Measurements from ENCODE around the gene PDP2. TPM values are rescaled to one million over a fixed set of nuclear protein-coding genes. Genes with fewer than 3 reads are reported as not detected.

Gene PDP2
- total and polyA plus RNA-seq, 9 donors, result 1.9 to 2.7 (median 2.3) TPM

DNA sequence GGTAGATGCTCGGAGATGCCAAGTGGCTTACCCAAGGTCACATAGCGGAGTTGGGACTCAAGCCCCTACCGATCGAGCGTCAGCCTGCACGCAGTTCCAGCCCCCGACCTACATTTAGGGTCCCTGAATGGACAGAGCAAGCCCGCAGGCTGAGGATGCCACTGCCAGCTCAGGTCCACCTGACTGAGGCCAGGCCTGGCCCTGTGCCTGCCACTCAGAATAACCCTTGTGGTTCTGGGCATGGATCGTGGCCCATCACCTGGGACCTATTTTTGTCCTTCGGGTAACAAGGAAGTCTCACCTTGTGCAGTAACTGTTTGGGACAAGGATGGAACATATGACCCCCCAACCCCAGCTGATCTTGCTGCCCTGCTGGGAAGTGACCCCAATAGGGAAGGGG, 21.3 kb downstream of the PDP2 start:
- 93% methylated on average over 9 of the region's 10 CpGs for WGBS (ENCODE audit: insufficient coverage)
- no peak for DNase-seq

DNA sequence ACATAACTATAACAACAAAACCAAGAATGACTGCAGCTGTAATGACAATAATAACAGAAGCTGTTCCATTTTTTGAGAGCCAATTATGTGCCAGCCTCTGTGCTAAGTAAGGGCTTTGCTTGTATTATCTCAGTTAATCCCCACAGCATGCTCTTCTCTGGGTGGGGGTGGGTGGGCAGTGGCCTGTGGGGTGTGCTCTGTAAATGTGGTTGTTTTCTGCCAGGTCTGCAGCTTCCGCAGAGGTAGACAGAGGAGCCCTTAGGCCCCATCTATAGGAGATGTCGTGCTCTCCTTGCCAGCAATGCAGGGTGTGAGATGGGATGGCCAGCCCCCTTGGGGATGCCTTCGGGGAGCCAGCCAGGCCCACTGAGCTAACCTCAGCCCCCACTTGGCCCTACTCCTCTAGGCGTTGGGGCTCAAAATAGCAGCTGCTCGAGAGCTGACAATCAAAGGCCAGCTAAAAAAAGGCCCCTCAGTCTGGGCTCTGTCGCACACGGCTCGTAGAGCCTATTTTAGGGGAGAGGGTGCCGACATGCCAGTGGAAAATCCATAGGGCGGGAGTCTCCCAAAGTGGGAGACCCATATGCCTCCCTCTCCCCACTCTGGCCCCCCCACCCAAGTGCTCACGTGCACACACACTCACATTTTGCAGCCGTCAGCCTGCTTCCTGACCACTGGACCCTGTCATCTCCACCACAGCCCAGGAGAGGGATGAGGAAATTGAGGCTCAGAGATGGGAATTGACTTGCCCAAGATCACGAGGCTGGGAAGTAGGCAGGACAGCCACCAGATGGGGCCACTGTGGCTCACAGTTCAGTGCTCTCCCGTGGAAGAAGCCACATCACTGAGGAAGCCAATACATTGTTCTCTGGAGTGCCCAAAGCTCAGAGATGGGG, 22.6 kb downstream of the PDP2 start:
- Histone ChIP-seq H3K4me3 (ENCODE audit: low read length) (no peak overlapping the region), H3K9me3 (replicated peaks; ENCODE audit: control insufficient read depth, low read depth, low read length) (no peaks in the 10 kb centered on the region), H3K4me1 (ENCODE audit: control insufficient read depth, insufficient read depth, low read length) (peaks cover 75% of the 10 kb centered on the region), H3K27ac (ENCODE audit: low read length) (peak overlapping the region; percentile 66), H3K27me3 (ENCODE audit: control insufficient read depth, insufficient read depth, low read length) (no peaks in the 10 kb centered on the region), H3K36me3 (ENCODE audit: control insufficient read depth, insufficient read depth, low read length) (no peaks in the 10 kb centered on the region)
- DNase-seq, result peak; percentile 67
- 60% methylated on average over 5 of the region's 14 CpGs for WGBS (ENCODE audit: insufficient coverage)

More for the DNA sequence above, 21.3 kb downstream of the PDP2 start:
- Histone ChIP-seq H3K9me3 (replicated peaks; ENCODE audit: control insufficient read depth, low read depth, low read length) (no peaks in the 10 kb centered on the region), H3K4me3 (ENCODE audit: low read length) (no peak overlapping the region), H3K4me1 (ENCODE audit: control insufficient read depth, insufficient read depth, low read length) (peaks cover 72% of the 10 kb centered on the region), H3K27me3 (ENCODE audit: control insufficient read depth, insufficient read depth, low read length) (no peaks in the 10 kb centered on the region), H3K36me3 (ENCODE audit: control insufficient read depth, insufficient read depth, low read length) (no peaks in the 10 kb centered on the region), H3K27ac (ENCODE audit: low read length) (peak overlapping the region; percentile 80)

DNA sequence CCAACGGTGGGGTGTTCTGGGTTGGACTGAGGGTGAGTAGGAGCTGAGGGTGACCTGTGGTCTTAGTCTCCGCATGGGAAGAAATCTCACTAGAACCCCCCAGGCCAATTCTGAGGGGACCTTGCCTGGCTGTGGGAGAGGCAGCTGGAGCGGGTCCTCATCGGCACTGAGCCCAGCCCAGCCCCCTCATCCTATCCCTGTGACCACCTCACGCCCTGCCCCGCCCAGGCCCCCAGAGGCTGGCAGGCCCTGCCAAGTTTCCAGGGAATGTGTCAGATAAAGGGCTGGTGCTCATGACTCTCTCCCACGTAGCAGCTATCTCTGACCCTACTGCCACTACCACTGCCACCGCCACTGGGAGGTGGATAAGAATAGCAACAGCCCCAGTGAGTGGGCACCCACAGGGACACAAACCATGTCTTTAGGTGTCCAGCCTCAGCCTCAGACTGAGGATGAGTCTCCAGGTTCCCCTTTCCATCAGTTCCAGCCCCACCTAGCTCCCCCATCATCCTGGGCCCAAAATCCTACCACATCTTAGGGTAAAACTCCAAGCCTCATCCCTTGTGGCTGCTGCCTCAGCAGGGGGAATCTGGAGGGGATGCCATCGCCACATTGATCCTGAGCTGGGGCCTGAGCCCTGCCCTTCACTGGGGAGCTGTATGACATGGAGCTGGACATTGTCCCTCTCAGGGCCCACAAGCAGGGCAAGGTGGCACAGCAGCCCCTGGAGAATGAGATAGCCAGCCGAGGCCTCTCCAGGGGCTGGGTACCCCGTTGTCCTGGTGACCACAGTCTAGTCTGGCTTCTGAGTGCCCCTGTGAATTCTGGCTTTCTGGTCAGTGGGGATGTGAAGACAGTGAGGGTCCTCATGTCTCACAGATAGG, 23.5 kb downstream of the PDP2 start:
- H3K4me1 ChIP-seq (ENCODE audit: control insufficient read depth, insufficient read depth, low read length), result peaks cover 75% of the 10 kb centered on the region
- WGBS (ENCODE audit: insufficient coverage), result 76% methylated on average over 6 of the region's 11 CpGs
- peak; percentile 38 for DNase-seq

DNA sequence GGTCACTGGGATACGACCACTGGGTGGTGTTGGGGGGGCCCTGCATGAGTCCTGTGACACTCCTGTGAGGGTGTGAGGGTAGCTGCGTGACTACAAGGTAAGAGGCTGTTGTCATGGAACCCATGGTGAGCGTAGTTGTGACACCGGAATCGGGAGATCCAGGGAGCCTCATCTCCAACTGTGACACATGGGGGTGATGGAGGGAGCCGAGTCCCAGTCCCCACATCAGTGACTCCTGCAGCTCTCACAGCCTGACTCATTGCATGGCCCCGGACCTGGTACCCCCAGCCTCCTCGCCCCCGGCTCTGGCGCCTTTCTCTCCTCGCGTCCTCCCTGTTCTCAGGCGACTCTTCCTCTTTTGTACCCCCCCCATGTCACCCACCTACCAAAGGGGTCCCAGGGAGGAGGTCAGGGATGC, 24.1 kb downstream of the PDP2 start:
- Histone ChIP-seq H3K4me3 (ENCODE audit: low read length) (peak overlapping the region; percentile 19), H3K9me3 (replicated peaks; ENCODE audit: control insufficient read depth, low read depth, low read length) (no peaks in the 10 kb centered on the region), H3K27ac (ENCODE audit: low read length) (peak overlapping the region; percentile 62), H3K27me3 (ENCODE audit: control insufficient read depth, insufficient read depth, low read length) (no peaks in the 10 kb centered on the region), H3K4me1 (ENCODE audit: control insufficient read depth, insufficient read depth, low read length) (peaks cover 71% of the 10 kb centered on the region), H3K36me3 (ENCODE audit: control insufficient read depth, insufficient read depth, low read length) (no peaks in the 10 kb centered on the region)
- no peak for DNase-seq
- WGBS (ENCODE audit: insufficient coverage), result 92% methylated on average over 6 of the region's 13 CpGs

More for the DNA sequence above, 23.5 kb downstream of the PDP2 start:
- no peaks in the 10 kb centered on the region for H3K27me3 ChIP-seq (ENCODE audit: control insufficient read depth, insufficient read depth, low read length)
- no peak overlapping the region for H3K4me3 ChIP-seq (ENCODE audit: low read length)
- H3K27ac ChIP-seq (ENCODE audit: low read length), result peak overlapping the region; percentile 66
- H3K9me3 ChIP-seq (replicated peaks; ENCODE audit: control insufficient read depth, low read depth, low read length), result no peaks in the 10 kb centered on the region
- H3K36me3 ChIP-seq (ENCODE audit: control insufficient read depth, insufficient read depth, low read length), result no peaks in the 10 kb centered on the region

DNA sequence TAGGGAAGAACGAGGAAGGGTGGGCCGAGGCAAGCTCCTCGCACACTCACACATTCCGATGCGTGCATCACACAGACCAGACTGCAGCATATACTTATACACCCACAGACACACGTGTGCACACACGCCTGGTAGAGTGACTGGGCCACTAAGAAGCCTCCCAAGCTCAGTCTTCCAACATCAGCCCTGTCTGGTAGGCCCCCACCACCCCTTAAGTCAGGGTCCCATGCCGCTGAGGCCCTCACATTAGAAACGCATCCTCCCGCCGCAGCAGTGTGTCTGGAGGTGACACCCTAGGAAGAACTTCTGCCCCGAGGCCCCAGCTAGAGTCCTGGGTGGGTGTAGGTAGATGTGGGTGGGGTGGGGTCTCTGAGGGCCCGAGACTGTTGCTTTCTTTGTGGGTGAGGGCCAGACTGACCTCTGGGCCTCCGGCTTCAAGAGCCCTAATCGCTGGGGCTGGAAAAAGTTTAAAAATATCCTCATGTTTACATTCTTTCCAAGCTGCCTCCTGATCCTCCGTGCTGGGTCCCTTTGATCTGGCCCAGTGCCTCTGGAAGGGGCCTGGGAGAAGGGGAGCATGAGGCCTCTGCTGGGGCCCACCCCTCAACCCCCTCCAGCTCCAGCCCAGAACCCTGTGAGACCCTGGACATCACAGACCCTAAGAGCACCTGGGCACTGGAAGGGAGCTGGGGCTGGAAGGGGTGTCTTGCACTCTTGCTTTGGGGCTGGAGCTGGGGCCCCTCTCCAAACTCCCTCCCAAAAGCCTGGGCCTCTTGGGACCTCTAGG, 24.7 kb downstream of the PDP2 start:
- Histone ChIP-seq H3K36me3 (ENCODE audit: control insufficient read depth, insufficient read depth, low read length) (no peaks in the 10 kb centered on the region), H3K27me3 (ENCODE audit: control insufficient read depth, insufficient read depth, low read length) (peaks cover 2% of the 10 kb centered on the region), H3K27ac (ENCODE audit: low read length) (peak overlapping the region; percentile 62), H3K4me1 (ENCODE audit: control insufficient read depth, insufficient read depth, low read length) (peaks cover 65% of the 10 kb centered on the region), H3K9me3 (replicated peaks; ENCODE audit: control insufficient read depth, low read depth, low read length) (no peaks in the 10 kb centered on the region), H3K4me3 (ENCODE audit: low read length) (peak overlapping the region; percentile 19)
- WGBS (ENCODE audit: insufficient coverage), result 56% methylated on average over 6 of the region's 16 CpGs
- DNase-seq, result peak; percentile 39

DNA sequence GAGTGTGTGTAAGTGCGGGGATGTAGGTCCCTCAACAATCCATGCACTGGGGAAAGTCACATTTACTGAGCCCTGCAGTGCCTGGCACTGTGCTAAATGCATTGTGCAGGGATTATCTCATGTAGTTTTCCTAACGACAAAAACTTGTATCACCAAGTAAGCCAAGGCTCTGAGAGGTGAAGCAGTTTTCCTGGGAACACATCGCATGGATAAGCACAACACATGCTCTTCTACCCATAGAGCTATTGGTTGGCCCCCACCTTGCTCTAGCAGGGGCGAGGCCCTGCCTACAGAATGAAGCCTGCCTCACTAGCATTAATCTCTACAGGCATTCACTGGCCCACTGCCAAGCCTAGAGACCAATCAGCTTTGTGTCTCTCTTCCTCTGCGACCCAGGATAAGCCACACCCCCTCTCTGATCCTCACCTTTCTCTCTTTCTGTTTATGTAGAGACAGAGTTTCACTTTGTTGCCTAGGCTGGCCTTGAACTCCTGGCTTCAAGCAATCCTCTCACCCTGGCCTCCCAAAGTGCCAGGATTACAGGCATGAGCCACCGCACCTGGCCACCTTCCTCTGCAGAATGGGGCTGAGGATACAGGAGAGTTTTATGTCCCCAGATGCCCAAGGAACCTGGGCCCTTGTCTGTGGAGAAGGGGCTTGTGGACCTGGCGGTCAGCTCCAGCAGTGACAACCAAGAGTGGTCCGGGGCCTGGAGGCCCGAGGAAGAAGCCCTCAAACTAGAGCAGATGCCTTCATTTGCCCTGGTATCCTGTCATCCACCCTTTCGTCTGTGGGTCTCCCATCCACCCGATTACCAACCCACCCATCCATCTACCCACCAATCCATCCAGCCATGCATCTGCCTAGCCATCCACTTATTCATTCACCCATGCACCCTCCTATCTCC, 25.6 kb downstream of the PDP2 start:
- Histone ChIP-seq H3K4me3 (ENCODE audit: low read length) (no peak overlapping the region), H3K27ac (ENCODE audit: low read length) (no peak overlapping the region), H3K36me3 (ENCODE audit: control insufficient read depth, insufficient read depth, low read length) (no peaks in the 10 kb centered on the region), H3K4me1 (ENCODE audit: control insufficient read depth, insufficient read depth, low read length) (peaks cover 57% of the 10 kb centered on the region), H3K27me3 (ENCODE audit: control insufficient read depth, insufficient read depth, low read length) (peaks cover 2% of the 10 kb centered on the region), H3K9me3 (replicated peaks; ENCODE audit: control insufficient read depth, low read depth, low read length) (no peaks in the 10 kb centered on the region)
- 76% methylated on average over 8 of the region's 11 CpGs for WGBS (ENCODE audit: insufficient coverage)
- DNase-seq, result peak; percentile 51

DNA sequence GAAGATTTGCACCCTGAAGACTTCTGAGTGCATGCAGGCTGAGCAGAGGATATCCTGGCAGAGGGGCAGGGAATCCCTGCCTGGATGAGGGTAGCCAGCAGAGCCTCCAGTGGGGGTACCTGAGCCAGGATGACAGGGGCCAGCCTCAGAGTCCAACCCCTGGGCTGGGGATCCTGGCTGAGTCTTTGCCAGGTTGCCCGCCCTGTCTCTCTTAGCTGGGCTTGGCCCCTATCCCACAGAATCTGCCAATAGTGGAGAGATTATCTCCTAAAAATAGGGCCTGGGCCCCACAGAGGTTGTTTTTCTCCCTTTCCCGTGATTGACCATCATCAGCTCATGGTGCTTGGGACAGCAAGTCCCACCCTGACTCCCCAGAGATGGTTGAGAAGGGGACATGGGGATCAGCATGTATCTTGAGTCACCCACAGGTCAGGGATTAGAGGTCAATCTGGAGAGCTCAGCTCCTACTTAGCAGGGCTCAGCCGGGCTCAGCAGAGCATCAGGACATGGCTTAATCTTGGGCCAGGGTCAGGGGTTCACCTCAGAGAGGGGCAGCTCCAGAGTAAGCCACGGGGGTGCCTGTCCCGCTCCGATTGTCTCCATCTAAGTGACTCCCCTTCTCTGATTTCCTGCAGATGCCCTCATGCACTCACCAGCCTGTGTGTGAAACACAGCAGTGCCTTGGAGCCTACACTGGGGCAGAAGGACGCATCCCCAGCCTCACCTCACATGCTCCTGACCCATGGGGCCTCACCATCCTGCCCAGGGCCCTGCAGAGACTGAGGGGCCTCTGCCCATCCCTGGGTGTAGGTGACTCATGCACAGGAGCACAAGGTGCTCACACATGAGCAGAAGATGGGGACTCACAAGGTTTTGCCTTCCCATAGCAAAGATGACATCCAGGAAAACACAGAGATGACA, 26.9 kb downstream of the PDP2 start:
- H3K9me3 ChIP-seq (replicated peaks; ENCODE audit: control insufficient read depth, low read depth, low read length), result no peaks in the 10 kb centered on the region
- no peak overlapping the region for H3K27ac ChIP-seq (ENCODE audit: low read length)
- peaks cover 44% of the 10 kb centered on the region for H3K4me1 ChIP-seq (ENCODE audit: control insufficient read depth, insufficient read depth, low read length)
- H3K27me3 ChIP-seq (ENCODE audit: control insufficient read depth, insufficient read depth, low read length), result peaks cover 2% of the 10 kb centered on the region
- no peaks in the 10 kb centered on the region for H3K36me3 ChIP-seq (ENCODE audit: control insufficient read depth, insufficient read depth, low read length)
- no peak overlapping the region for H3K4me3 ChIP-seq (ENCODE audit: low read length)
- DNase-seq, result no peak
- 62% methylated on average over 5 of the region's 7 CpGs for WGBS (ENCODE audit: insufficient coverage)

DNA sequence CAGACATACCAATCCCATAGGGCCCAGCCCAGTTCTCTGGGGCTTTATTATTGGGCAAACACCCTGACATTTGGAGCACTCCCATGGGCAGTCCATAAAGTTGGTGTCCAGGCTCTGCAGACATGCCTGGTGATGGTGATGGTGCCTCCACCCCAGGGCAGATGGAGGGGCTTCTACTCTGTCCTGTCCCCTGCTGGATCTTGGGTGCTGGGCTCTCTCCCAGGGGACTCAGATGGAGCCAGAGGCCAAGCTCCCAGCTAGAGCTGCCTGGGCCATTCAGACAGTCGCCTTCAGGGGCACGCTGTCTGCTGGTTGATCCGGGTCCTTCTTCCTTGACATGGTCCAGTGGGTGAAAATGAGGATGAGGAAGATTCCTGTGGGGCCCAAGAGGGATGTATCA, 27.8 kb downstream of the PDP2 start:
- DNase-seq, result no peak

More for the DNA sequence above, 27.8 kb downstream of the PDP2 start:
- no peak overlapping the region for H3K27ac ChIP-seq (ENCODE audit: low read length)
- H3K9me3 ChIP-seq (replicated peaks; ENCODE audit: control insufficient read depth, low read depth, low read length), result no peaks in the 10 kb centered on the region
- H3K4me1 ChIP-seq (ENCODE audit: control insufficient read depth, insufficient read depth, low read length), result peaks cover 35% of the 10 kb centered on the region
- no peaks in the 10 kb centered on the region for H3K36me3 ChIP-seq (ENCODE audit: control insufficient read depth, insufficient read depth, low read length)
- no peak overlapping the region for H3K4me3 ChIP-seq (ENCODE audit: low read length)
- WGBS (ENCODE audit: insufficient coverage), result 80% methylated on average over 3 of the region's 3 CpGs
- H3K27me3 ChIP-seq (ENCODE audit: control insufficient read depth, insufficient read depth, low read length), result peaks cover 2% of the 10 kb centered on the region

All from muscle of leg (tissue), 11 donors.